ENCODE data around the gene FSD2. TPM values are rescaled to one million over a fixed set of nuclear protein-coding genes. Genes with fewer than 3 reads are reported as not detected.
A peak's percentile ranks its signal among the peaks of the same experiment; 100 is the strongest.

FSD2 gene
- total RNA-seq, 1 experiment from 2014 or later = not detected

DNA sequence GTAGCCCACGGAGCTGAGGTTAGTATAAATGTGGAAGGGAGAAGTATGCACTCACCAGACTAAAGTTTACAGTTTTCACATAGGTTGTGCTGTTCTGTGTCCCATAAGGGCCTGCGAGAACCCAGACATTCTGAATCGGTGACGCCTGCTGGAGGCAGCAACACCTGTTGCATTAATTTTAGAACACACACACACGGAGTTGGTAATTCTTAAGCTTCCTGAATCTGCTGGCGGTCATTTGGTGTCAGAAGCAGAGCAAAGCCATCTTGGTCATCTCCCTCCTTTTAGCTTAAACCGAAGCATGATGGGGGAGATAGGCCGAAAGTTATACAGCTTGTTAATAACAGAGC, 55.1 kb downstream of the FSD2 start:
- intact Hi-C loops (cut with micrococcal nuclease) = loop anchor here (2.0 to 5.0 kb wide), 2 partner anchors 56 to 82 kb away; partner anchors contain the start of genes FSD2 and WHAMM
- POLR2A ChIA-PET (ENCODE audit: unreplicated experiment) = interaction anchor here (0.6 to 1.0 kb wide), 4 partner anchors 53 to 115 kb away, joined by 3 to 6 read pairs (median 4); no protein-coding TSS in a partner anchor
- CTCF ChIA-PET = interaction anchor here (1.0 kb wide), 1 partner anchor 61 kb away, joined by 6 read pairs; no protein-coding TSS in a partner anchor
- peaks cover 16% of the 10 kb centered on the region for H3K4me1 ChIP-seq (ENCODE audit: insufficient read depth, low read length)
- H2AFZ ChIP-seq (ENCODE audit: low read length) = peak overlapping the region; percentile 77
- no peaks in the 10 kb centered on the region for H3K9me3 ChIP-seq (ENCODE audit: low read length)
- H3K9me2 ChIP-seq (replicated peaks; ENCODE audit: low read length) = no peaks in the 10 kb centered on the region
- TF ChIP-seq, protein P1, sequence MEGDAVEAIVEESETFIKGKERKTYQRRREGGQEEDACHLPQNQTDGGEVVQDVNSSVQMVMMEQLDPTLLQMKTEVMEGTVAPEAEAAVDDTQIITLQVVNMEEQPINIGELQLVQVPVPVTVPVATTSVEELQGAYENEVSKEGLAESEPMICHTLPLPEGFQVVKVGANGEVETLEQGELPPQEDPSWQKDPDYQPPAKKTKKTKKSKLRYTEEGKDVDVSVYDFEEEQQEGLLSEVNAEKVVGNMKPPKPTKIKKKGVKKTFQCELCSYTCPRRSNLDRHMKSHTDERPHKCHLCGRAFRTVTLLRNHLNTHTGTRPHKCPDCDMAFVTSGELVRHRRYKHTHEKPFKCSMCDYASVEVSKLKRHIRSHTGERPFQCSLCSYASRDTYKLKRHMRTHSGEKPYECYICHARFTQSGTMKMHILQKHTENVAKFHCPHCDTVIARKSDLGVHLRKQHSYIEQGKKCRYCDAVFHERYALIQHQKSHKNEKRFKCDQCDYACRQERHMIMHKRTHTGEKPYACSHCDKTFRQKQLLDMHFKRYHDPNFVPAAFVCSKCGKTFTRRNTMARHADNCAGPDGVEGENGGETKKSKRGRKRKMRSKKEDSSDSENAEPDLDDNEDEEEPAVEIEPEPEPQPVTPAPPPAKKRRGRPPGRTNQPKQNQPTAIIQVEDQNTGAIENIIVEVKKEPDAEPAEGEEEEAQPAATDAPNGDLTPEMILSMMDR (conservative IDR thresholded peaks at IDR 0.05; ENCODE audit: low read depth, low read length) = no peak
- no peak for TF ChIP-seq EZH2 (IDR thresholded peaks at IDR 0.05; ENCODE audit: low read length, unreplicated experiment)
- no peak for TF ChIP-seq EZH2phosphoT487 (IDR thresholded peaks at IDR 0.05; ENCODE audit: borderline replicate concordance, low read length)
- 0 out of 2 replicates have a peak, but pooled peaks cover 8% of the 10 kb centered on the region for H4K20me1 ChIP-seq (ENCODE audit: low read length)
- H3K4me3 ChIP-seq (ENCODE audit: low read length) = peak overlapping the region; percentile 92
- peaks cover 59% of the 10 kb centered on the region for H3K79me2 ChIP-seq (ENCODE audit: low read length)
- peak overlapping the region; percentile 64 for H3K27ac ChIP-seq (ENCODE audit: low read length)
- BruUV-seq (replicated peaks) = TSS peak; percentile 63
- no peaks in the 10 kb centered on the region for H3F3A ChIP-seq (ENCODE audit: low read length, unreplicated experiment)
- DNase-seq = no peak
- H3K9ac ChIP-seq (ENCODE audit: low read length) = peak overlapping the region; percentile 96
- ATAC-seq = peak; percentile 8
- peak overlapping the region; percentile 85 for H3K4me2 ChIP-seq (ENCODE audit: low read length)
- H3K36me3 ChIP-seq (ENCODE audit: low read depth, low read length) = peaks cover 23% of the 10 kb centered on the region
- H3K27me3 ChIP-seq (ENCODE audit: low read length) = no peaks in the 10 kb centered on the region

DNA sequence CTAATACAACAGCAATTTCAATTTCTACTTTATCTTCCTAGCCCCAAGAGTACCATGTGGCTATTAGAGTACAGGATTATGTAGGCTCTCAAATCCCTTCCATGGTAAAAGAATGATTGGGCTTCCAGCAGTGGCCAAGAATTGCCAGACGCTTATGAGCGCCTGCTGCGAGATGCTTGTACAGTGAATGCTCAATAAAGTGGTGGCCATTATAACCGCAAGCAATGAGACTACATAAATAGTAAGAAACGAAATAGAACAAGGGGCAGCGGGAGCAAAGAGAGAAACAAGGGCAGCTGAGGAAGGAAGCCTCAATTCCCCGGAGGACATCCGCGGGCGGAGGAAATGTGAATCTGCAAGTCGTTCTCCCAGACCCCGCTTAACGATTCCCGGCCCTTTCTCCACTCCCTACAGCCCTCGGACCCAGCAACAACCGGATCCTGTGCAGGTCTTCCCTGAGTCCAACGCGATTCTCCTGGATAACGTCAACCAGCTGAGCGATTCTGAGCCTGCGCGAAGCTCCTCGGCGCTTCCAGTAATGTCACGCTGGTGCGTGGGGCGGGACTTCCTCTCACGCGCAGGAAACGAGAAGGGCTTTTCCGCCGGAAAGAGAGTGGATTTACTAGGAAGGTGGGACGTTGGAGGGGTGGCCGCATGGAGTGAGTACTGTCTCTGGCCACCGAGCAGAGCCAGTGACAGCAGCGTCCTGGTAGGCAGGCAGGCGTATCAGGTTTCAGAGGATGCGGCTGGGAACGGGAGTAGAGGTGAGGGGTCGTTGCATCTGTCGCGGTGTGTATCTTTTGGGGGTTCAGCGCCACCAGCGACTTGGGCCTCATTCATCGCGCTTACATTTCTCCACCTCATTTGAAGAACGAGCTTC, 55.7 kb downstream of the FSD2 start:
- Histone ChIP-seq H2AFZ (ENCODE audit: low read length) (peak overlapping the region; percentile 77), H3K27me3 (ENCODE audit: low read length) (no peaks in the 10 kb centered on the region), H3F3A (ENCODE audit: low read length, unreplicated experiment) (no peaks in the 10 kb centered on the region), H3K9me2 (replicated peaks; ENCODE audit: low read length) (no peaks in the 10 kb centered on the region), H3K79me2 (ENCODE audit: low read length) (peaks cover 53% of the 10 kb centered on the region), H3K4me1 (ENCODE audit: insufficient read depth, low read length) (peaks cover 16% of the 10 kb centered on the region), H4K20me1 (ENCODE audit: low read length) (0 out of 2 replicates have a peak, but pooled peaks cover 8% of the 10 kb centered on the region), H3K27ac (ENCODE audit: low read length) (peak overlapping the region; percentile 64), H3K4me3 (ENCODE audit: low read length) (peak overlapping the region; percentile 92), H3K4me2 (ENCODE audit: low read length) (peak overlapping the region; percentile 85), H3K9me3 (ENCODE audit: low read length) (no peaks in the 10 kb centered on the region), H3K9ac (ENCODE audit: low read length) (peak overlapping the region; percentile 96), H3K36me3 (ENCODE audit: low read depth, low read length) (peaks cover 17% of the 10 kb centered on the region)
- POLR2A ChIA-PET (ENCODE audit: unreplicated experiment) = interaction anchor here (0.5 to 1.0 kb wide), 4 partner anchors 11 to 114 kb away, joined by 3 to 13 read pairs (median 5); no protein-coding TSS in a partner anchor
- TF ChIP-seq EZH2phosphoT487 (IDR thresholded peaks at IDR 0.05; ENCODE audit: borderline replicate concordance, low read length) (no peak), EZH2 (IDR thresholded peaks at IDR 0.05; ENCODE audit: low read length, unreplicated experiment) (no peak)
- TF ChIP-seq, protein P1 (conservative IDR thresholded peaks at IDR 0.05; ENCODE audit: low read depth, low read length) = no peak
- DNase-seq (peak; percentile 95), ATAC-seq (peak; percentile 97)
- intact Hi-C loops (cut with micrococcal nuclease) = loop anchor here (2.0 to 5.0 kb wide), 2 partner anchors 57 to 83 kb away; partner anchors contain the start of genes FSD2 and WHAMM
- BruUV-seq (replicated peaks) = TSS peak; percentile 98
- CTCF ChIA-PET = interaction anchor here (0.6 to 1.0 kb wide), 3 partner anchors 61 to 261 kb away, joined by 4 to 6 read pairs (median 4); partner anchors contain the start of gene C15orf40

Data from PC-3 (cell line).